ENCODE results near the gene ZNF354C. TPM values are rescaled to one million over a fixed set of nuclear protein-coding genes. Genes with fewer than 3 reads are reported as not detected.

ZNF354C gene
- polyA plus RNA-seq, 1 donor from 2014 or later, result 6.1 TPM

- H3F3A ChIP-seq (ENCODE audit: insufficient read depth, low read length, poor library complexity, severe bottlenecking), result no peaks in the 10 kb centered on the region
- no peaks in the 10 kb centered on the region for H4K20me1 ChIP-seq (ENCODE audit: insufficient read depth)
- H3K36me3 ChIP-seq (ENCODE audit: insufficient read depth, low read length), result no peaks in the 10 kb centered on the region
- H3K4me3 ChIP-seq (ENCODE audit: low read length), result no peak overlapping the region
- TF ChIP-seq CTCF (IDR thresholded peaks at IDR 0.05; ENCODE audit: poor library complexity, severe bottlenecking), result no peak
- TF ChIP-seq TAF1 (IDR thresholded peaks at IDR 0.05; ENCODE audit: low read depth), result no peak
- no peak for TF ChIP-seq EZH2 (IDR thresholded peaks at IDR 0.05; ENCODE audit: borderline replicate concordance, insufficient read depth, low read length, poor library complexity, severe bottlenecking)
- TF ChIP-seq SMC3 (conservative IDR thresholded peaks at IDR 0.05; ENCODE audit: poor library complexity), result no peak
- TF ChIP-seq EP300 (conservative IDR thresholded peaks at IDR 0.05; ENCODE audit: poor library complexity, severe bottlenecking), result no peak
- TF ChIP-seq RAD21 (conservative IDR thresholded peaks at IDR 0.05), result no peak
- no peak for TF ChIP-seq REST (IDR thresholded peaks at IDR 0.05; ENCODE audit: borderline replicate concordance)
- TF ChIP-seq POLR2AphosphoS5 (IDR thresholded peaks at IDR 0.05), result no peak
- TF ChIP-seq MXI1 (conservative IDR thresholded peaks at IDR 0.05; ENCODE audit: poor library complexity, severe bottlenecking), result no peak
- H3K27ac ChIP-seq (ENCODE audit: low read length), result no peak overlapping the region
- H3K27me3 ChIP-seq (ENCODE audit: insufficient read depth, low read depth, low read length), result no peaks in the 10 kb centered on the region
- H3K9me3 ChIP-seq (ENCODE audit: low read length), result peaks cover 8% of the 10 kb centered on the region
- no peaks in the 10 kb centered on the region for H3K79me2 ChIP-seq (replicated peaks; ENCODE audit: insufficient read depth, low read length)
- H3K4me2 ChIP-seq (ENCODE audit: low read length), result no peak overlapping the region
- H3K9me2 ChIP-seq (ENCODE audit: insufficient read depth, low read length), result no peaks in the 10 kb centered on the region
- H3K9ac ChIP-seq (ENCODE audit: low read length), result no peak overlapping the region
- H2AFZ ChIP-seq (ENCODE audit: low read depth, low read length), result no peak overlapping the region
These were observed 55.1 kb downstream of the ZNF354C start for GRCh38 chr5:179115307-179115706.

- Histone ChIP-seq H3K36me3 (ENCODE audit: insufficient read depth, low read length) (no peaks in the 10 kb centered on the region), H3K9me2 (ENCODE audit: insufficient read depth, low read length) (no peaks in the 10 kb centered on the region), H4K20me1 (ENCODE audit: insufficient read depth) (no peaks in the 10 kb centered on the region), H3K27ac (ENCODE audit: low read length) (no peak overlapping the region), H3K4me2 (ENCODE audit: low read length) (no peak overlapping the region), H3K9ac (ENCODE audit: low read length) (no peak overlapping the region), H3K79me2 (replicated peaks; ENCODE audit: insufficient read depth, low read length) (no peaks in the 10 kb centered on the region), H3F3A (ENCODE audit: insufficient read depth, low read length, poor library complexity, severe bottlenecking) (no peaks in the 10 kb centered on the region), H3K9me3 (ENCODE audit: low read length) (peaks cover 8% of the 10 kb centered on the region), H3K27me3 (ENCODE audit: insufficient read depth, low read depth, low read length) (no peaks in the 10 kb centered on the region), H2AFZ (ENCODE audit: low read depth, low read length) (no peak overlapping the region), H3K4me3 (ENCODE audit: low read length) (no peak overlapping the region)
- TF ChIP-seq TAF1 (IDR thresholded peaks at IDR 0.05; ENCODE audit: low read depth) (no peak), EZH2 (IDR thresholded peaks at IDR 0.05; ENCODE audit: borderline replicate concordance, insufficient read depth, low read length, poor library complexity, severe bottlenecking) (no peak), POLR2AphosphoS5 (IDR thresholded peaks at IDR 0.05) (no peak), EP300 (conservative IDR thresholded peaks at IDR 0.05; ENCODE audit: poor library complexity, severe bottlenecking) (no peak), SMC3 (conservative IDR thresholded peaks at IDR 0.05; ENCODE audit: poor library complexity) (no peak), MXI1 (conservative IDR thresholded peaks at IDR 0.05; ENCODE audit: poor library complexity, severe bottlenecking) (no peak), RAD21 (conservative IDR thresholded peaks at IDR 0.05) (no peak)
These were observed 55.8 kb downstream of the ZNF354C start for GRCh38 chr5:179115845-179116524.
